Measurements from ENCODE around the gene PITX1. TPM values are rescaled to one million over a fixed set of nuclear protein-coding genes. Genes with fewer than 3 reads are reported as not detected.

Gene PITX1
- total RNA-seq, 2 donors from 2014 or later: not detected

DNA sequence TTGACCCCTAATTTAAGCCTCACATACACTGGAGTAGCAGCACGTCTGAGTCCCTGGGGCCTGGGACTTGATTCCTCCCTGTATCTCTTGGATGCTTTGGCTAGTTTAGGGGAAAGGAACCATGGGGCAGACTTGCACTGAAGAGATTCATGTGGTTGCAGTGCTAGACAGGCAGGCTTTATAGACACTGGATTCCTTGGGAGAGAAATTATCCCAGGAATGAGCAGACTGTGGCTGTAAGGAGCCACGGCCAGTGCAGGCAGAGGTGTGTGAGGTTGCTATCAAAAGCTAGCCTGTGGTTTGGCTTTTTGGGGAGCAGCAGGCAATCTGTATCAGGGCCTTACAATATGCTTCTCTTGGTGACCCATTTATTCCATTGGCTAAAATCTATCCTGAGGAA is 20.5 kb upstream of the PITX1 start:
- ATAC-seq (no peak), DNase-seq (no peak)
- H3K27me3 ChIP-seq: no peaks in the 10 kb centered on the region
- H3K4me3 ChIP-seq: no peak overlapping the region
- TF ChIP-seq, protein P1, sequence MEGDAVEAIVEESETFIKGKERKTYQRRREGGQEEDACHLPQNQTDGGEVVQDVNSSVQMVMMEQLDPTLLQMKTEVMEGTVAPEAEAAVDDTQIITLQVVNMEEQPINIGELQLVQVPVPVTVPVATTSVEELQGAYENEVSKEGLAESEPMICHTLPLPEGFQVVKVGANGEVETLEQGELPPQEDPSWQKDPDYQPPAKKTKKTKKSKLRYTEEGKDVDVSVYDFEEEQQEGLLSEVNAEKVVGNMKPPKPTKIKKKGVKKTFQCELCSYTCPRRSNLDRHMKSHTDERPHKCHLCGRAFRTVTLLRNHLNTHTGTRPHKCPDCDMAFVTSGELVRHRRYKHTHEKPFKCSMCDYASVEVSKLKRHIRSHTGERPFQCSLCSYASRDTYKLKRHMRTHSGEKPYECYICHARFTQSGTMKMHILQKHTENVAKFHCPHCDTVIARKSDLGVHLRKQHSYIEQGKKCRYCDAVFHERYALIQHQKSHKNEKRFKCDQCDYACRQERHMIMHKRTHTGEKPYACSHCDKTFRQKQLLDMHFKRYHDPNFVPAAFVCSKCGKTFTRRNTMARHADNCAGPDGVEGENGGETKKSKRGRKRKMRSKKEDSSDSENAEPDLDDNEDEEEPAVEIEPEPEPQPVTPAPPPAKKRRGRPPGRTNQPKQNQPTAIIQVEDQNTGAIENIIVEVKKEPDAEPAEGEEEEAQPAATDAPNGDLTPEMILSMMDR (IDR thresholded peaks at IDR 0.05): no peak
- no peak for TF ChIP-seq POLR2A (IDR thresholded peaks at IDR 0.05)
- intact Hi-C loops (cut with DNase I): no loop called here
- no peaks in the 10 kb centered on the region for H3K36me3 ChIP-seq (replicated peaks in 1 of 2; ENCODE audit: insufficient read depth in 1 of 2, low read depth in 2 of 2)
- WGBS, 2 donors: 72 to 75% methylated on average over 1 to 2 of the region's 2 CpGs
- H3K4me1 ChIP-seq: no peaks in the 10 kb centered on the region
- no peak overlapping the region for H3K27ac ChIP-seq
- H3K9me3 ChIP-seq: no peaks in the 10 kb centered on the region

DNA sequence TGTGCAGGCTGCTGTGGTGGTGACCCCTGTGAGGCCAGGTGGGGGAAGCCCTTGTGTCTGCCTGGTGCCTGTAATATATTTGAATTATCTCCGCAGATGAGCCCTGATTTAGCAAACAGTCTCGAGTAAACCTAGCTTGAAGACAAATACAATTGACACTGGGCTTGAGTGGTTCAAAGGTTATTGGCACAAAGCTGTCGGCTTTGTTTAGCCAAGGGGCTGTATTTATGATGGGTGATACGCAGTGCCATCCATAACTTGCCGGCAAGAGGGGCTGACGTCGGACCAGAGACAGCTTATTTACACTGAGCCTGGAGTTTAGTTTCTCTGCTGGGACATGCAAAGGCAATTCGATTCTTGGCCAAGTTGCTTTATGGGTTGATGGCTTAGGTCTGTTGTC is 20.0 kb upstream of the PITX1 start:
- ATAC-seq (no peak), DNase-seq (no peak)
- Histone ChIP-seq H3K36me3 (replicated peaks in 1 of 2; ENCODE audit: insufficient read depth in 1 of 2, low read depth in 2 of 2) (no peaks in the 10 kb centered on the region), H3K27me3 (no peaks in the 10 kb centered on the region), H3K9me3 (no peaks in the 10 kb centered on the region), H3K27ac (no peak overlapping the region), H3K4me1 (no peaks in the 10 kb centered on the region), H3K4me3 (no peak overlapping the region)
- intact Hi-C loops (cut with DNase I): no loop called here
- WGBS, 2 donors: 14 to 25% methylated on average over 8 of the region's 8 CpGs
- TF ChIP-seq, protein P1 (IDR thresholded peaks at IDR 0.05): no peak
- TF ChIP-seq POLR2A (IDR thresholded peaks at IDR 0.05): no peak

DNA sequence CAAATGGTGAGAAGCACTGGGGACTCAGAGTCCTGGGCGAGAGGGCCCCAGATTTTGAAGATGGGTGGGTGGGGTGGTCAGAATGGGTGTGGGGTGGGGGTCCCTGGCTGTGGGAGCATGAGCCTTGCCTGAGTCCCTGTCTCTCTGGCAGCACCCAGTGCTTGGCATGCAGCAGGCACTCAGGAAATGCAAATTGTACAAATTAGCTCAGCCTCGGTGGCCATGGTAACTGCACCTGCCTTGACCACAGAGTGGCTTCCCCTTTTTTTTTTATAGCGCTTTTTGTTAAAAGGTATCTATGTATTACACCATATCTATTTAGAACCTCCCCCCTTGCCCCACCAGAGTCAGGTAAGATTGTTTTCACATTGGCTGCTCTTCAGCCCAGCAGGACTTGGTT is 19.2 kb upstream of the PITX1 start:
- 54 to 64% methylated on average over 3 of the region's 3 CpGs for WGBS, 2 donors
- Histone ChIP-seq H3K9me3 (no peaks in the 10 kb centered on the region), H3K27me3 (no peaks in the 10 kb centered on the region), H3K27ac (no peak overlapping the region), H3K4me1 (no peaks in the 10 kb centered on the region), H3K36me3 (replicated peaks in 1 of 2; ENCODE audit: insufficient read depth in 1 of 2, low read depth in 2 of 2) (no peaks in the 10 kb centered on the region), H3K4me3 (no peak overlapping the region)
- no peak for ATAC-seq
- intact Hi-C loops (cut with DNase I): no loop called here
- no peak for DNase-seq
- no peak for TF ChIP-seq POLR2A (IDR thresholded peaks at IDR 0.05)
- TF ChIP-seq, protein P1 (IDR thresholded peaks at IDR 0.05): no peak

DNA sequence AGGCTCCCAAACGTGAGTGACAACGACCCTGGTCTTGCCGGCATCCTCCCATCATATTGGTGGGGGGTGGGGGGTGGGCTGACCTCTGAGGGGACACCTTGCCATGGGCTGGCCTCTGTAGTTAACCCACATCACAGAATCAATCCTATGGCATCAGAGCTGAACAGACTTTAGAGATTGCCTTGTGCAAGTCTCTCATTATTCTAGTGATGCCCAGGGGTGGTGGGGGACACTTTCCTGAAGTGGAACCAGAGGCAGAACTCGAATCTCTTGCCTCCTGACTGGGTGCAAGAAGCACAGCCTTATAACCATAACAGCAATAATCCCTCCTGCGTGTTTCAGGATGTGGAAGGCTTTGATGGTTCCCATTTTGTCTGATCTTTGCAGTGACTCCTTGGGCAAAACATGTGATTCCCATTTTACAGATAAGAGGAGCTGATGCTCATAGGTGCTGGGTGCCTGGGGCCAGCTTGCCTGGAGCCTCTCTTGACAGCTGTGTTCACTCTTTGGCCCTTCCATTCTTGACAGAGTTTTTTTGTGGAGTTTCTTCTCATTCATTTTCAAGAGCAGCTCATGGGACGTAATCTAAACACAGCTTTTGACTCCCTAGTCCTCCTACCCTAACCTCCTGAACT is 18.6 kb upstream of the PITX1 start:
- Histone ChIP-seq H3K27ac (no peak overlapping the region), H3K4me1 (no peaks in the 10 kb centered on the region), H3K9me3 (no peaks in the 10 kb centered on the region), H3K4me3 (no peak overlapping the region), H3K36me3 (replicated peaks in 1 of 2; ENCODE audit: insufficient read depth in 1 of 2, low read depth in 2 of 2) (no peaks in the 10 kb centered on the region), H3K27me3 (no peaks in the 10 kb centered on the region)
- TF ChIP-seq, protein P1 (IDR thresholded peaks at IDR 0.05): no peak
- no peak for DNase-seq
- intact Hi-C loops (cut with DNase I): no loop called here
- ATAC-seq: no peak
- 31 to 38% methylated on average over 5 to 6 of the region's 6 CpGs for WGBS, 2 donors

DNA sequence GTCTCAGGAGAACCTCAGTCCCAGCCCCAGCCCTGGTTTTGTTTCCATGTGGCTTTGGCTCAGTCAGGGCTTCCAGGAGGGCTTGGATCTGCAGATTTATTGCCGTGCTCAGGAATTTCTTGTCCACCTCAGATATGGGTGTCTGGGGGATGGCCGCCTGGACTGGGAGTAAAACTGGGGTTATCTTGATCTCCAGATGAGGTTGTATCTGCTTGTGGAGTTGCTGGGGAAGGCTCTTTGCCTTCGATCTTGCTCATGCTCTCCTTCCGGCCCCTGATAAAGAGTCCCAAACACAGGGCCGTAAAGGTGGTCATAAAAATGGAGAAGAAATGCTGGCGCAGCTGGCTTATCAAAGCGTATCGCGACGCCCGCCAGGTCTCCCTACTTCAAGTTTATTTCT is 17.8 kb upstream of the PITX1 start:
- no peaks in the 10 kb centered on the region for H3K9me3 ChIP-seq
- no peaks in the 10 kb centered on the region for H3K36me3 ChIP-seq (replicated peaks in 1 of 2; ENCODE audit: insufficient read depth in 1 of 2, low read depth in 2 of 2)
- no peaks in the 10 kb centered on the region for H3K27me3 ChIP-seq
- ATAC-seq (no peak), DNase-seq (no peak)
- H3K27ac ChIP-seq: no peak overlapping the region
- H3K4me3 ChIP-seq: no peak overlapping the region
- intact Hi-C loops (cut with DNase I): no loop called here
- WGBS, 2 donors: 61% methylated on average over 11 of the region's 11 CpGs
- TF ChIP-seq, protein P1 (IDR thresholded peaks at IDR 0.05): no peak
- no peak for TF ChIP-seq POLR2A (IDR thresholded peaks at IDR 0.05)
- H3K4me1 ChIP-seq: no peaks in the 10 kb centered on the region
